HG03558 (cell line): ENCODE data around the gene CDK6.
A peak's percentile ranks its signal among the peaks of the same experiment; 100 is the strongest.

Source experiments
- ATAC-seq: cut with Tn5 transposase; IDR thresholded peaks from one replicate; pipeline ENCODE4 v1.9.1; 2021; ENCODE audit warnings: moderate number of reproducible peaks; ENCODE audit not compliant: unreplicated experiment; ENCODE audit errors: extremely low read depth

Gene CDK6

GRCh38 chr7:92633211-92633906, 203.0 kb downstream of the CDK6 start:
- ATAC-seq: no peak

- no peak for ATAC-seq
Measured at GRCh38 chr7:92632791-92633190, 203.6 kb downstream of the CDK6 start.

- ATAC-seq: peak; percentile 4
Measured at GRCh38 chr7:92631850-92632487, 204.4 kb downstream of the CDK6 start.

- ATAC-seq: peak; percentile 40
Measured at GRCh38 chr7:92631067-92631849, 205.1 kb downstream of the CDK6 start.

- ATAC-seq: no peak
Measured at GRCh38 chr7:92629779-92630178, 206.6 kb downstream of the CDK6 start.

- no peak for ATAC-seq
Measured at GRCh38 chr7:92627956-92628355, 208.4 kb downstream of the CDK6 start.

GRCh38 chr7:92626281-92626809, 210.0 kb downstream of the CDK6 start:
- ATAC-seq: no peak

GRCh38 chr7:92625617-92626016, 210.8 kb downstream of the CDK6 start:
- ATAC-seq: no peak

- ATAC-seq: no peak
Measured at GRCh38 chr7:92624298-92624996, 211.9 kb downstream of the CDK6 start.

- no peak for ATAC-seq
Measured at GRCh38 chr7:92623544-92623943, 212.8 kb downstream of the CDK6 start.

GRCh38 chr7:92622685-92623084, 213.7 kb downstream of the CDK6 start:
- no peak for ATAC-seq

- ATAC-seq: peak; percentile 32
Measured at GRCh38 chr7:92622030-92622429, 214.3 kb downstream of the CDK6 start.

- ATAC-seq: no peak
Measured at GRCh38 chr7:92621561-92622023, 214.8 kb downstream of the CDK6 start.

- peak; percentile 33 for ATAC-seq
Measured at GRCh38 chr7:92621026-92621540, 215.3 kb downstream of the CDK6 start.

- no peak for ATAC-seq
Measured at GRCh38 chr7:92615861-92616260, 220.5 kb downstream of the CDK6 start.

- no peak for ATAC-seq
Measured at GRCh38 chr7:92614660-92615174, 221.7 kb downstream of the CDK6 start.

GRCh38 chr7:92613720-92614119, 222.7 kb downstream of the CDK6 start:
- ATAC-seq: no peak

GRCh38 chr7:92613214-92613613, 223.2 kb downstream of the CDK6 start:
- no peak for ATAC-seq

- ATAC-seq: no peak
Measured at GRCh38 chr7:92612501-92612900, 223.9 kb downstream of the CDK6 start.

GRCh38 chr7:92611735-92612134, 224.6 kb downstream of the CDK6 start:
- ATAC-seq: no peak
